Measurements from ENCODE around the gene IL9R. TPM values are rescaled to one million over a fixed set of nuclear protein-coding genes. Genes with fewer than 3 reads are reported as not detected.

IL9R gene
- total RNA-seq, 1 experiment from 2014 or later: 0.56 TPM

- no peak overlapping the region for H3K4me3 ChIP-seq (ENCODE audit: low read depth, low read length, poor library complexity, severe bottlenecking)
- intact Hi-C loops (cut with micrococcal nuclease; ENCODE audit: unreplicated experiment): no loop called here
- BruUV-seq (replicated peaks): no TSS peak
- no peaks in the 10 kb centered on the region for H3K27me3 ChIP-seq (replicated peaks; ENCODE audit: insufficient read depth, low read depth, low read length, poor library complexity)
- no peaks in the 10 kb centered on the region for H3K9me3 ChIP-seq (ENCODE audit: low read depth, low read length, poor library complexity, severe bottlenecking)
- H3K4me1 ChIP-seq (ENCODE audit: insufficient read depth, low read length, poor library complexity, severe bottlenecking): no peaks in the 10 kb centered on the region
- TF ChIP-seq CTCF (conservative IDR thresholded peaks at IDR 0.05; ENCODE audit: low read depth, low read length) (no peak), EZH2 (IDR thresholded peaks at IDR 0.05; ENCODE audit: borderline replicate concordance, low read depth, low read length, poor library complexity, severe bottlenecking) (no peak)
- ChIA-PET POLR2A (ENCODE audit: low non-redundant PET) (no interaction called here), CTCF (no interaction called here)
- DNase-seq (ENCODE audit: low spot score): no peak
- no peak overlapping the region for H3K27ac ChIP-seq (ENCODE audit: low read depth, low read length, poor library complexity, severe bottlenecking)
- no peaks in the 10 kb centered on the region for H3K36me3 ChIP-seq (ENCODE audit: insufficient read depth, low read length, poor library complexity, severe bottlenecking)
Observed at GRCh38 chrX:155962906-155963305, 34.6 kb upstream of the IL9R start.

- ChIA-PET POLR2A (ENCODE audit: low non-redundant PET) (no interaction called here), CTCF (no interaction called here)
- Histone ChIP-seq H3K4me1 (ENCODE audit: insufficient read depth, low read length, poor library complexity, severe bottlenecking) (no peaks in the 10 kb centered on the region), H3K27ac (ENCODE audit: low read depth, low read length, poor library complexity, severe bottlenecking) (no peak overlapping the region), H3K9me3 (ENCODE audit: low read depth, low read length, poor library complexity, severe bottlenecking) (no peaks in the 10 kb centered on the region), H3K36me3 (ENCODE audit: insufficient read depth, low read length, poor library complexity, severe bottlenecking) (no peaks in the 10 kb centered on the region), H3K4me3 (ENCODE audit: low read depth, low read length, poor library complexity, severe bottlenecking) (no peak overlapping the region), H3K27me3 (replicated peaks; ENCODE audit: insufficient read depth, low read depth, low read length, poor library complexity) (no peaks in the 10 kb centered on the region)
- intact Hi-C loops (cut with micrococcal nuclease; ENCODE audit: unreplicated experiment): no loop called here
- no peak for TF ChIP-seq EZH2 (IDR thresholded peaks at IDR 0.05; ENCODE audit: borderline replicate concordance, low read depth, low read length, poor library complexity, severe bottlenecking)
- peak; percentile 62 for TF ChIP-seq CTCF (conservative IDR thresholded peaks at IDR 0.05; ENCODE audit: low read depth, low read length)
- peak; percentile 53 for DNase-seq (ENCODE audit: low spot score)
- no TSS peak for BruUV-seq (replicated peaks)
Observed at GRCh38 chrX:155966876-155967275, 30.6 kb upstream of the IL9R start.

DNA sequence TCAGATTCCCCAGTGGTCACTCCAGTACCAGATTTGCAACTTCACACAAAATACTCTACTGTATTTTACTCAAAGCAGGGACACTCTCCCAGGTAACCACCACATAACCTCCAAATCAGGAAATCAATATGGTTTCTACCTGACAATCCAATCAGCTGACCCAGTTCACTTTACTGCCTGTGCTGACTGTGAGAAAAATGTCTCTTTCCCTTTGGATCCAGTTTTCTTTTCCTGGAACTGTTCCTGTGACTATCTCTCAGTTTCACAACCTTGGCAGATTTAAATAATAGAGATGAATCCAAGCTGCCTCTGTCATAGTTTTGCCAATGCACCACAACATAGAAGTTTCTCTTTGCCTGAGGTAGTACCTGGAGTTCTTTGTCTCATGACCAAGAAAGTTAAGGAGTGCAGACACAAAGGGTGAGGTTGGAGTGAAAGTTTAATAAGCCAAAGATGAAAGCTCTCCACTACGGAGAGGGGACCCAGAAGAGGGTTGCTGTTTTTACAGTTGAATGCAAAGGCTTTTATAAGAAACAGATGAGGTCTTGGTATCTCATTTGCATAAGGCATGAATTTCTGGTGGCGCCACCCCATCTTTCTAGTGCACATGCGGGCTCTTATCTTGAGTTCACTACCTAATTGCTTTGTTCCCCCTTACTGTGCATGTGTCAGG is 29.7 kb upstream of the IL9R start:
- TF ChIP-seq CTCF (conservative IDR thresholded peaks at IDR 0.05; ENCODE audit: low read depth, low read length) (no peak), EZH2 (IDR thresholded peaks at IDR 0.05; ENCODE audit: borderline replicate concordance, low read depth, low read length, poor library complexity, severe bottlenecking) (no peak)
- H3K36me3 ChIP-seq (ENCODE audit: insufficient read depth, low read length, poor library complexity, severe bottlenecking): no peaks in the 10 kb centered on the region
- no peaks in the 10 kb centered on the region for H3K4me1 ChIP-seq (ENCODE audit: insufficient read depth, low read length, poor library complexity, severe bottlenecking)
- CTCF ChIA-PET: no interaction called here
- H3K9me3 ChIP-seq (ENCODE audit: low read depth, low read length, poor library complexity, severe bottlenecking): no peaks in the 10 kb centered on the region
- POLR2A ChIA-PET (ENCODE audit: low non-redundant PET): no interaction called here
- no TSS peak for BruUV-seq (replicated peaks)
- intact Hi-C loops (cut with micrococcal nuclease; ENCODE audit: unreplicated experiment): no loop called here
- DNase-seq (ENCODE audit: low spot score): no peak
- H3K27me3 ChIP-seq (replicated peaks; ENCODE audit: insufficient read depth, low read depth, low read length, poor library complexity): no peaks in the 10 kb centered on the region
- no peak overlapping the region for H3K27ac ChIP-seq (ENCODE audit: low read depth, low read length, poor library complexity, severe bottlenecking)
- no peak overlapping the region for H3K4me3 ChIP-seq (ENCODE audit: low read depth, low read length, poor library complexity, severe bottlenecking)
